CD4-positive, alpha-beta T cell treated with Interleukin-17A for 4 hours (primary cell): ENCODE measurements around the gene NEB.
"Not testable (repeated sequence)": the region's sequence is repeated elsewhere in the genome, so short reads cannot be mapped to it uniquely, and the experiment has no call there.

ENCODE experiments used
- DNase-seq: peaks from one replicate; pipeline ENCODE4 v3.0.0-alpha.2; 2020; ENCODE audit warnings: mixed read lengths

Gene NEB

GRCh38 chr2:151649966-151650365, 84.3 kb downstream of the NEB start:
- DNase-seq, result no peak

GRCh38 chr2:151649400-151649799, 84.9 kb downstream of the NEB start:
- no peak for DNase-seq

GRCh38 chr2:151646512-151646911, 87.8 kb downstream of the NEB start:
- not testable (repeated sequence) for DNase-seq

- no peak for DNase-seq
These were observed 89.7 kb downstream of the NEB start for GRCh38 chr2:151644580-151644979.

- DNase-seq, result not testable (repeated sequence)
These were observed 92.4 kb downstream of the NEB start for GRCh38 chr2:151641895-151642294.

- DNase-seq, result no peak
These were observed 94.2 kb downstream of the NEB start for GRCh38 chr2:151640087-151640486.

GRCh38 chr2:151638990-151639389, 95.3 kb downstream of the NEB start:
- no peak for DNase-seq

GRCh38 chr2:151638191-151638933, 95.9 kb downstream of the NEB start:
- peak; percentile 44 for DNase-seq

GRCh38 chr2:151637271-151637781, 97.0 kb downstream of the NEB start:
- DNase-seq, result peak; percentile 74

GRCh38 chr2:151634736-151635467, 99.4 kb downstream of the NEB start:
- DNase-seq, result no peak

GRCh38 chr2:151632993-151633565, 101.2 kb downstream of the NEB start:
- no peak for DNase-seq

- no peak for DNase-seq
These were observed 103.9 kb downstream of the NEB start for GRCh38 chr2:151630372-151630771.

GRCh38 chr2:151627353-151627752, 106.9 kb downstream of the NEB start:
- no peak for DNase-seq

- no peak for DNase-seq
These were observed 110.0 kb downstream of the NEB start for GRCh38 chr2:151624271-151624670.

- no peak for DNase-seq
These were observed 110.6 kb downstream of the NEB start for GRCh38 chr2:151623631-151624030.

- no peak for DNase-seq
These were observed 113.5 kb downstream of the NEB start for GRCh38 chr2:151620761-151621160.

GRCh38 chr2:151619337-151619989, 114.8 kb downstream of the NEB start:
- DNase-seq, result no peak

- DNase-seq, result no peak
These were observed 117.4 kb downstream of the NEB start for GRCh38 chr2:151616760-151617339.

- no peak for DNase-seq
These were observed 119.5 kb downstream of the NEB start for GRCh38 chr2:151614606-151615306.

- no peak for DNase-seq
These were observed 120.1 kb downstream of the NEB start for GRCh38 chr2:151614159-151614558.

- DNase-seq, result no peak
These were observed 122.9 kb downstream of the NEB start for GRCh38 chr2:151611351-151611750.

GRCh38 chr2:151610310-151610709, 124.0 kb downstream of the NEB start:
- DNase-seq, result no peak
